Kidney (tissue), 14 donors: ENCODE results near the gene PCDHB16. TPM values are rescaled to one million over a fixed set of nuclear protein-coding genes. Genes with fewer than 3 reads are reported as not detected.
"Not testable (repeated sequence)": the region's sequence is repeated elsewhere in the genome, so short reads cannot be mapped to it uniquely, and the experiment has no call there.

Experiments
- DNase-seq, 5 donors: peaks; one replicate each; pipeline ENCODE4 v3.0.0-alpha.2; 2013 to 2020
- FAIRE-seq: peaks from 2 replicates; lab custom pipeline; 2012; peaks lifted over from hg19 to GRCh38; lab: Jason Lieb, UNC
- H3K27ac ChIP-seq, 2 donors: one replicate each; pipeline ENCODE4 v1.7.0; 2013; ENCODE audit warnings: low read depth in 2 of 2, low read length in 2 of 2, inconsistent platforms in 1 of 2
- H3K27me3 ChIP-seq: one replicate; pipeline ENCODE4 v1.7.1; 2013; ENCODE audit warnings: low read length, inconsistent platforms; ENCODE audit not compliant: control insufficient read depth, insufficient read depth
- H3K36me3 ChIP-seq, 3 donors: one replicate each; pipeline versions ENCODE4 v1.7.0 to v1.7.1; 2013; ENCODE audit warnings: low read length in 3 of 3, control low read depth in 1 of 3, inconsistent platforms in 1 of 3; ENCODE audit not compliant: insufficient read depth in 3 of 3, control insufficient read depth in 2 of 3
- H3K4me1 ChIP-seq, 3 donors: one replicate each; pipeline versions ENCODE4 v1.7.0 to v1.7.1; 2013; ENCODE audit warnings: low read length in 3 of 3, inconsistent platforms in 1 of 3, low read depth in 1 of 3; ENCODE audit not compliant: control insufficient read depth in 2 of 3, insufficient read depth in 2 of 3
- H3K4me3 ChIP-seq, 3 donors: one replicate each; pipeline versions ENCODE4 v1.7.0 to v1.8.1; 2013; ENCODE audit warnings: low read length in 3 of 3, control low read depth in 1 of 3, inconsistent platforms in 1 of 3
- H3K9ac ChIP-seq, 3 donors: one replicate each; pipeline versions ENCODE4 v1.7.0 to v1.7.1; 2013; ENCODE audit warnings: low read length in 3 of 3, control low read depth in 1 of 3, inconsistent platforms in 1 of 3
- H3K9me3 ChIP-seq, 3 donors: one replicate each; pipeline versions ENCODE4 v1.7.0 to v1.7.1; 2013; ENCODE audit warnings: low read length in 3 of 3, control low read depth in 1 of 3, inconsistent platforms in 1 of 3; ENCODE audit not compliant: control insufficient read depth in 2 of 3, insufficient read depth in 1 of 3
- intact Hi-C: fragments of 100-400 bp; cut with DNase I; formaldehyde crosslinking; loops from one replicate; pipeline ENCODE4 v1.11.1; 2022
- polyA plus RNA-seq: library from polyadenylated mRNA; stranded (reverse); fragments of 350-450 nt; fragmentation: Illumina TruSeq; extraction: RNeasy Lipid Tissue Mini Kit (QIAGEN cat#74804); gene quantifications from one replicate; pipeline ENCODE4 v1.2.3, GENCODE V29; 2014; ENCODE audit warnings: low read depth, low replicate concordance; ENCODE audit not compliant: insufficient read depth
- total RNA-seq: library from RNA; stranded (reverse); fragmentation: NEBNext Ultra II Directional; extraction: Animal tissue kit (Norgen Biotek cat#: 25700); gene quantifications from one replicate; pipeline ENCODE4 v1.2.1, GENCODE V29; 2021
- TF ChIP-seq, protein P1 (sequence below): IDR thresholded peaks from 3 replicates; pipeline ENCODE4 v1.5.1; 2012; ENCODE audit warnings: mild to moderate bottlenecking, moderate library complexity, borderline replicate concordance; ENCODE audit not compliant: insufficient read depth; ENCODE audit errors: extremely low read depth
- donor health status: control.
- donor health status: control.
- donor health status: control.
- donor health status: control.
- donor health status: control.
- donor health status: DM: yes; HTN: yes; CAD: no.
- donor health status: Normal renal cell carcinoma (clear cell type).

The PCDHB16 gene
- total and polyA plus RNA-seq, 2 donors from 2014 or later: 0.67 to 5.1 TPM

DNA sequence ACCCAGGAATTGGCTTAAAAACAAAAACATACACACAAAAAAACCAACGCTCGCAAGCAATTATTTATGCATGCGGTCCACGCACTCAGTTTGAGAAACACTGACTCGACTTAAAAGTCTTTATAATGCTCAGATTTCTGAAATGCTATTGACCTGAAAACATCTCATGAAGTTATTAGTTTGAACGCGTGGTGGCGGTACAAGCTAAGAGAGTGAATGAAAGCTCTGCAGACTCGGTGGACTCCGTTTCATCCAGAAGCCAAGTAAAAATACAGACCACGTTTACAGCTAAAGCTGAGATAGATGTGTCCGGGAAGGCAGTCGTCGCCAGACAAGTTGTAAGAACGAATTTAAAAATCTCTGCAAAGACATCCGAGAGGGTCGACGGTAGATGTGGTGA lies 32.4 kb upstream of the PCDHB16 start, which contains the start of gene PCDHB6:
TSS of gene PCDHB6 (plus strand) at position 246 of the 400 bp plus-strand sequence. CDS start 201 bp downstream, outside the sequence.
- Histone ChIP-seq H3K4me3 (peak within 1 kb of the TSS in 1 of 3 donors; percentile 44), H3K27me3 (no peaks in the 10 kb centered on the region), H3K4me1 (no peaks in the 10 kb centered on the region), H3K36me3 (no peaks in the 10 kb centered on the region), H3K9me3 (peaks cover 2 to 34% (median 9%) of the 10 kb centered on the region in 3 donors), H3K9ac (no peak within 1 kb of the TSS), H3K27ac (no peak within 1 kb of the TSS)
- intact Hi-C loops: no loop called here
- TF ChIP-seq, protein P1, sequence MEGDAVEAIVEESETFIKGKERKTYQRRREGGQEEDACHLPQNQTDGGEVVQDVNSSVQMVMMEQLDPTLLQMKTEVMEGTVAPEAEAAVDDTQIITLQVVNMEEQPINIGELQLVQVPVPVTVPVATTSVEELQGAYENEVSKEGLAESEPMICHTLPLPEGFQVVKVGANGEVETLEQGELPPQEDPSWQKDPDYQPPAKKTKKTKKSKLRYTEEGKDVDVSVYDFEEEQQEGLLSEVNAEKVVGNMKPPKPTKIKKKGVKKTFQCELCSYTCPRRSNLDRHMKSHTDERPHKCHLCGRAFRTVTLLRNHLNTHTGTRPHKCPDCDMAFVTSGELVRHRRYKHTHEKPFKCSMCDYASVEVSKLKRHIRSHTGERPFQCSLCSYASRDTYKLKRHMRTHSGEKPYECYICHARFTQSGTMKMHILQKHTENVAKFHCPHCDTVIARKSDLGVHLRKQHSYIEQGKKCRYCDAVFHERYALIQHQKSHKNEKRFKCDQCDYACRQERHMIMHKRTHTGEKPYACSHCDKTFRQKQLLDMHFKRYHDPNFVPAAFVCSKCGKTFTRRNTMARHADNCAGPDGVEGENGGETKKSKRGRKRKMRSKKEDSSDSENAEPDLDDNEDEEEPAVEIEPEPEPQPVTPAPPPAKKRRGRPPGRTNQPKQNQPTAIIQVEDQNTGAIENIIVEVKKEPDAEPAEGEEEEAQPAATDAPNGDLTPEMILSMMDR: peak; percentile 13
- FAIRE-seq (no peak), DNase-seq (peak in 3 of 5 donors; percentile 33 to 57 (median 51))

DNA sequence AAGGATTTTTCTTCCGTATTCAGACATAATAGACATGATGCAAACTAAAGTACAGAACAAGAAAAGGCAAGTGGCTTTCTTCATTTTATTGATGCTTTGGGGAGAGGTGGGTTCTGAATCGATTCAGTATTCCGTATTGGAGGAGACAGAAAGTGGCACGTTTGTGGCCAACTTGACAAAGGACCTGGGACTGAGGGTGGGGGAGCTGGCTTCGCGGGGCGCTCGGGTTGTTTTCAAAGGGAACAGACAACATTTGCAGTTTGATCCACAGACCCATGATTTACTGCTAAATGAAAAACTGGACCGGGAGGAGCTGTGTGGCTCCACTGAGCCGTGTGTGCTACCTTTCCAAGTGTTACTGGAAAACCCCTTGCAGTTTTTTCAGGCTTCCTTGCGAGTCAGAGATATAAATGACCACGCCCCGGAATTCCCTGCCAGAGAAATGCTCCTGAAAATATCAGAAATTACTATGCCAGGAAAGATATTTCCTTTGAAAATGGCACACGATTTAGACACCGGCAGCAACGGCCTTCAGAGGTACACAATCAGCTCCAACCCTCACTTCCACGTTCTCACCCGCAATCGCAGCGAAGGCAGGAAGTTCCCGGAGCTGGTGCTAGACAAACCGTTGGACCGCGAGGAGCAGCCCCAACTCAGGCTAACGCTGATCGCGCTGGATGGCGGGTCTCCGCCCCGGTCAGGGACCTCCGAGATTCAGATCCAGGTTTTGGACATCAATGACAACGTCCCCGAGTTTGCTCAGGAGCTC lies 31.8 kb upstream of the PCDHB16 start:
- no peak for FAIRE-seq
- peak overlapping the region in 1 of 3 donors; percentile 44 for H3K4me3 ChIP-seq
- H3K27me3 ChIP-seq: no peaks in the 10 kb centered on the region
- H3K27ac ChIP-seq: no peak overlapping the region
- intact Hi-C loops: no loop called here
- no peaks in the 10 kb centered on the region for H3K4me1 ChIP-seq
- TF ChIP-seq, protein P1: no peak
- no peaks in the 10 kb centered on the region for H3K36me3 ChIP-seq
- no peak overlapping the region for H3K9ac ChIP-seq
- DNase-seq: no peak
- H3K9me3 ChIP-seq: peaks cover 2 to 34% (median 9%) of the 10 kb centered on the region in 3 donors

DNA sequence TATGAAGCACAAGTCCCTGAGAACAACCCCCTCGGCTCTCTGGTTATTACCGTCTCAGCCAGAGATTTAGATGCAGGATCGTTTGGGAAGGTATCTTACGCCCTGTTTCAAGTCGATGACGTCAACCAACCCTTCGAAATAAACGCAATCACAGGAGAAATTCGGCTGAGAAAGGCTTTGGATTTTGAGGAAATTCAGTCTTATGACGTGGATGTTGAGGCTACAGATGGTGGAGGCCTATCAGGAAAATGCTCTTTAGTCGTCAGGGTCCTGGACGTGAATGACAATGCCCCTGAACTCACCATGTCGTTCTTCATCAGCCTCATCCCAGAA lies 31.2 kb upstream of the PCDHB16 start:
- TF ChIP-seq, protein P1: no peak
- no peaks in the 10 kb centered on the region for H3K27me3 ChIP-seq
- H3K4me1 ChIP-seq: no peaks in the 10 kb centered on the region
- FAIRE-seq: no peak
- H3K9me3 ChIP-seq: peaks cover 2 to 35% (median 10%) of the 10 kb centered on the region in 3 donors
- H3K4me3 ChIP-seq: no peak overlapping the region
- intact Hi-C loops: no loop called here
- H3K9ac ChIP-seq: no peak overlapping the region
- H3K36me3 ChIP-seq: no peaks in the 10 kb centered on the region
- no peak overlapping the region for H3K27ac ChIP-seq
- DNase-seq: no peak

DNA sequence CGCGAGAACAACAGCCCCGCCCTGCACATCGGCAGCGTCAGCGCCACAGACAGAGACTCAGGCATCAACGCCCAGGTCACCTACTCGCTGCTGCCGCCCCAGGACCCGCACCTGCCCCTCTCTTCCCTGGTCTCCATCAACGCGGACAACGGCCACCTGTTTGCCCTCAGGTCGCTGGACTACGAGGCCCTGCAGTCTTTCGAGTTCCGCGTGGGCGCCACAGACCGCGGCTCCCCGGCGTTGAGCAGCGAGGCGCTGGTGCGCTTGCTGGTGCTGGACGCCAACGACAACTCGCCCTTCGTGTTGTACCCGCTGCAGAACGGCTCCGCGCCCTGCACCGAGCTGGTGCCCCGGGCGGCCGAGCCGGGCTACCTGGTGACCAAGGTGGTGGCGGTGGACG lies 30.6 kb upstream of the PCDHB16 start:
- DNase-seq, H3K4me3 ChIP-seq, intact Hi-C loops, H3K36me3 ChIP-seq, FAIRE-seq, H3K27ac ChIP-seq, H3K4me1 ChIP-seq, H3K9ac ChIP-seq, H3K27me3 ChIP-seq: not testable (repeated sequence)
- H3K9me3 ChIP-seq: peaks cover 2 to 42% (median 13%) of the 10 kb centered on the region in 3 donors

DNA sequence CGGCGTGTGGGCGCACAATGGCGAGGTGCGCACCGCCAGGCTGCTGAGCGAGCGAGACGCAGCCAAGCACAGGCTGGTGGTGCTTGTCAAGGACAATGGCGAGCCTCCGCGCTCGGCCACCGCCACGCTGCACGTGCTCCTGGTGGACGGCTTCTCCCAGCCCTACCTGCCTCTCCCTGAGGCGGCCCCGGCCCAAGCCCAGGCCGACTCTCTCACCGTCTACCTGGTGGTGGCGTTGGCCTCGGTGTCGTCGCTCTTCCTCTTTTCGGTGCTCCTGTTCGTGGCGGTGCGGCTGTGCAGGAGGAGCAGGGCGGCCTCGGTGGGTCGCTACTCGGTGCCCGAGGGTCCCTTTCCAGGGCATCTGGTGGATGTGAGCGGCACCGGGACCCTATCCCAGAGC lies 30.1 kb upstream of the PCDHB16 start:
- FAIRE-seq, H3K27me3 ChIP-seq, H3K4me3 ChIP-seq, H3K27ac ChIP-seq, H3K4me1 ChIP-seq, intact Hi-C loops, H3K36me3 ChIP-seq, H3K9ac ChIP-seq, DNase-seq: not testable (repeated sequence)
- H3K9me3 ChIP-seq: peaks cover 2 to 46% (median 17%) of the 10 kb centered on the region in 3 donors
